Measurements from ENCODE around the gene PCDHGA11. TPM values are rescaled to one million over a fixed set of nuclear protein-coding genes. Genes with fewer than 3 reads are reported as not detected.
"Not testable (repeated sequence)": the region's sequence is repeated elsewhere in the genome, so short reads cannot be mapped to it uniquely, and the experiment has no call there.

The PCDHGA11 gene
- total RNA-seq, 1 experiment from 2014 or later, result 0.39 TPM

GRCh38 chr5:141373673-141374317, 47.1 kb upstream of the PCDHGA11 start, which contains the start of gene PCDHGA6:
PCDHGA6 (plus strand) TSS chr5:141373891; CDS start chr5:141374084, 193 bp downstream.
- H3K27ac ChIP-seq (ENCODE audit: low read length), result no peak within 1 kb of the TSS
- DNase-seq (ENCODE audit: low read depth, low spot score) (no peak), ATAC-seq (no peak)
- intact Hi-C loops (cut with micrococcal nuclease; ENCODE audit: unreplicated experiment) (no loop called here), in situ Hi-C loops (cut with HindIII; ENCODE audit: low pct_unique_long_range_greater_than_20kb, low sequenced_read_pairs) (no loop called here)
- BruUV-seq (replicated peaks), result no TSS peak
- ChIA-PET CTCF (no interaction called here), POLR2A (interaction anchor here (0.6 kb wide), 2 partner anchors 57 to 861 kb away, joined by 4 read pairs; no protein-coding TSS in a partner anchor)
- TF ChIP-seq TCF7L2 (IDR thresholded peaks at IDR 0.05; ENCODE audit: low read depth, low read length), result no peak
- no peak for TF ChIP-seq REST (IDR thresholded peaks at IDR 0.05; ENCODE audit: insufficient read depth in 1 of 2, low read depth in 2 of 2, low read length in 1 of 2)
- TF ChIP-seq POLR2AphosphoS5 (IDR thresholded peaks at IDR 0.05; ENCODE audit: low read depth, low read length), result no peak
- TF ChIP-seq CTCF (IDR thresholded peaks at IDR 0.05), result no peak
- no peak for TF ChIP-seq SIN3A (IDR thresholded peaks at IDR 0.05; ENCODE audit: borderline replicate concordance, insufficient read depth, low read depth, low read length)
- peaks cover 7% of the 10 kb centered on the region; the same call in 1 of the 2 replicates for H3K9me3 ChIP-seq (ENCODE audit: control insufficient read depth, insufficient read depth, low read depth, low read length)
- H3K36me3 ChIP-seq (ENCODE audit: control insufficient read depth, insufficient read depth, low read length), result no peaks in the 10 kb centered on the region
- H3K4me1 ChIP-seq (ENCODE audit: control insufficient read depth, insufficient read depth, low read length), result no peaks in the 10 kb centered on the region
- H3K4me3 ChIP-seq (ENCODE audit: low read depth in 2 of 2, low read length in 2 of 2), result no peak within 1 kb of the TSS
- H3K27me3 ChIP-seq (ENCODE audit: control insufficient read depth, insufficient read depth, low read length), result no peaks in the 10 kb centered on the region

GRCh38 chr5:141374627-141375026, 46.2 kb upstream of the PCDHGA11 start:
- Histone ChIP-seq H3K4me3 (ENCODE audit: low read depth in 2 of 2, low read length in 2 of 2) (no peak overlapping the region), H3K27me3 (ENCODE audit: control insufficient read depth, insufficient read depth, low read length) (0 out of 2 replicates have a peak, but pooled peaks cover 2% of the 10 kb centered on the region), H3K4me1 (ENCODE audit: control insufficient read depth, insufficient read depth, low read length) (no peaks in the 10 kb centered on the region), H3K27ac (ENCODE audit: low read length) (no peak overlapping the region), H3K36me3 (ENCODE audit: control insufficient read depth, insufficient read depth, low read length) (no peaks in the 10 kb centered on the region), H3K9me3 (ENCODE audit: control insufficient read depth, insufficient read depth, low read depth, low read length) (peaks cover 7% of the 10 kb centered on the region; the same call in 1 of the 2 replicates)
- DNase-seq (ENCODE audit: low read depth, low spot score) (no peak), ATAC-seq (no peak)
- no peak for TF ChIP-seq SIN3A (IDR thresholded peaks at IDR 0.05; ENCODE audit: borderline replicate concordance, insufficient read depth, low read depth, low read length)
- TF ChIP-seq REST (IDR thresholded peaks at IDR 0.05; ENCODE audit: insufficient read depth in 1 of 2, low read depth in 2 of 2, low read length in 1 of 2), result no peak
- TF ChIP-seq CTCF (IDR thresholded peaks at IDR 0.05), result no peak
- TF ChIP-seq POLR2AphosphoS5 (IDR thresholded peaks at IDR 0.05; ENCODE audit: low read depth, low read length), result no peak
- TF ChIP-seq TCF7L2 (IDR thresholded peaks at IDR 0.05; ENCODE audit: low read depth, low read length), result no peak
- no TSS peak for BruUV-seq (replicated peaks)
- ChIA-PET CTCF (no interaction called here), POLR2A (interaction anchor here (0.6 kb wide), 1 partner anchor 57 kb away, joined by 4 read pairs; no protein-coding TSS in a partner anchor)
- intact Hi-C loops (cut with micrococcal nuclease; ENCODE audit: unreplicated experiment), result no loop called here
- in situ Hi-C loops (cut with HindIII; ENCODE audit: low pct_unique_long_range_greater_than_20kb, low sequenced_read_pairs), result no loop called here

GRCh38 chr5:141375444-141376155, 45.3 kb upstream of the PCDHGA11 start:
- CTCF ChIA-PET; in situ Hi-C loops (cut with HindIII; ENCODE audit: low pct_unique_long_range_greater_than_20kb, low sequenced_read_pairs); H3K36me3 ChIP-seq (ENCODE audit: control insufficient read depth, insufficient read depth, low read length); H3K4me3 ChIP-seq (ENCODE audit: low read depth in 2 of 2, low read length in 2 of 2); intact Hi-C loops (cut with micrococcal nuclease; ENCODE audit: unreplicated experiment); H3K27me3 ChIP-seq (ENCODE audit: control insufficient read depth, insufficient read depth, low read length); DNase-seq (ENCODE audit: low read depth, low spot score); POLR2A ChIA-PET; H3K9me3 ChIP-seq (ENCODE audit: control insufficient read depth, insufficient read depth, low read depth, low read length); BruUV-seq (replicated peaks); H3K4me1 ChIP-seq (ENCODE audit: control insufficient read depth, insufficient read depth, low read length); ATAC-seq; H3K27ac ChIP-seq (ENCODE audit: low read length): not testable (repeated sequence)

Measured in Panc1 (cell line).